SK-N-SH (cell line): Measurements from ENCODE around the gene OAF.

Experiments used
- EP300 ChIP-seq, 2 experiments: IDR thresholded peaks; 2 replicates each; pipeline versions ENCODE4 v1.4.0 to v1.6.1; 2012; ENCODE audit warnings: borderline replicate concordance in 1 of 2, low read depth in 1 of 2, low read length in 1 of 2
- GABPA ChIP-seq: IDR thresholded peaks from 2 replicates; pipeline ENCODE4 v1.4.0; 2012; ENCODE audit warnings: low read depth, mild to moderate bottlenecking
- GATA2 ChIP-seq: sonication (generic); formaldehyde crosslinking; IDR thresholded peaks from 2 replicates; pipeline ENCODE4 v1.5.0; 2020; ENCODE audit warnings: mild to moderate bottlenecking, missing genetic modification reagents
- NFIC ChIP-seq: IDR thresholded peaks from 2 replicates; pipeline ENCODE4 v1.4.0; 2012; ENCODE audit warnings: borderline replicate concordance
- POLR2AphosphoS5 ChIP-seq: IDR thresholded peaks from 2 replicates; pipeline ENCODE4 v1.6.1; 2012; ENCODE audit warnings: low read depth, low read length
- SMC3 ChIP-seq: IDR thresholded peaks from 2 replicates; pipeline ENCODE4 v1.6.1; 2012; ENCODE audit warnings: low read depth, low read length, improper control_type of control experiment
- TEAD4 ChIP-seq: IDR thresholded peaks from 2 replicates; pipeline ENCODE4 v1.4.0; 2012; ENCODE audit warnings: mild to moderate bottlenecking, borderline replicate concordance; ENCODE audit not compliant: insufficient read depth
- TF ChIP-seq, protein P1 (sequence below): fragments of 200-600 bp; sonication (generic); IDR thresholded peaks from 2 replicates; pipeline ENCODE4 v1.6.1; 2017; ENCODE audit warnings: antibody characterized with exemption, mild to moderate bottlenecking, moderate library complexity
- TF ChIP-seq, protein P2 (sequence below): IDR thresholded peaks from 2 replicates; pipeline ENCODE4 v1.6.1; 2012; ENCODE audit warnings: mild to moderate bottlenecking, low read depth, low read length, moderate library complexity
- TF ChIP-seq, protein P3 (sequence below): IDR thresholded peaks from 2 replicates; pipeline ENCODE4 v1.4.0; 2012; ENCODE audit warnings: low read depth, borderline replicate concordance

DNA sequence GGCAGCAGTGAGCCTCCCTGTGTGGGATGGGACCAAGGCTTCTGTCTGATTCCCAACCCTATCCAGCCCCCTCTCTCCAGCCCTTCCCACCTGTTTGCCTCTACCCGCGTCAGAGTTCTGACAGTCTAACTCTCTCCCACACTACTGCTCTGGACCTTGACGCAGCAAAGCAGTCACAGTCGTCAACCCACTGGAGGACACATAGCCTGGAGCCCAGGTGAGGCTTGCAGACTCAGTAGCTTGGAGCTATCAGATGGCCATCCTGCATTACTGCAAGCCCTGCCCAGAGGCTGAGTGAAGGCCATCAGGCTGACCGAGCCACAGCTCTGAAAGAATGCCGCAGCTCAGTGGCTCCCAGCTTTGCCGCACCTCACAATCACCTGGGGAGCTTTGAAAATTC lies 3.7 kb downstream of the OAF start:
- TF ChIP-seq, protein P1, sequence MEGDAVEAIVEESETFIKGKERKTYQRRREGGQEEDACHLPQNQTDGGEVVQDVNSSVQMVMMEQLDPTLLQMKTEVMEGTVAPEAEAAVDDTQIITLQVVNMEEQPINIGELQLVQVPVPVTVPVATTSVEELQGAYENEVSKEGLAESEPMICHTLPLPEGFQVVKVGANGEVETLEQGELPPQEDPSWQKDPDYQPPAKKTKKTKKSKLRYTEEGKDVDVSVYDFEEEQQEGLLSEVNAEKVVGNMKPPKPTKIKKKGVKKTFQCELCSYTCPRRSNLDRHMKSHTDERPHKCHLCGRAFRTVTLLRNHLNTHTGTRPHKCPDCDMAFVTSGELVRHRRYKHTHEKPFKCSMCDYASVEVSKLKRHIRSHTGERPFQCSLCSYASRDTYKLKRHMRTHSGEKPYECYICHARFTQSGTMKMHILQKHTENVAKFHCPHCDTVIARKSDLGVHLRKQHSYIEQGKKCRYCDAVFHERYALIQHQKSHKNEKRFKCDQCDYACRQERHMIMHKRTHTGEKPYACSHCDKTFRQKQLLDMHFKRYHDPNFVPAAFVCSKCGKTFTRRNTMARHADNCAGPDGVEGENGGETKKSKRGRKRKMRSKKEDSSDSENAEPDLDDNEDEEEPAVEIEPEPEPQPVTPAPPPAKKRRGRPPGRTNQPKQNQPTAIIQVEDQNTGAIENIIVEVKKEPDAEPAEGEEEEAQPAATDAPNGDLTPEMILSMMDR: no peak
- TF ChIP-seq GATA2 (CRISPR knock-in tag) (no peak), EP300 (IDR thresholded peaks at IDR 0.05; ENCODE audit: borderline replicate concordance in 1 of 2, low read depth in 1 of 2, low read length in 1 of 2) (no peak), TEAD4 (no peak), GABPA (no peak), POLR2AphosphoS5 (no peak), NFIC (no peak), SMC3 (no peak)
- TF ChIP-seq, protein P2, sequence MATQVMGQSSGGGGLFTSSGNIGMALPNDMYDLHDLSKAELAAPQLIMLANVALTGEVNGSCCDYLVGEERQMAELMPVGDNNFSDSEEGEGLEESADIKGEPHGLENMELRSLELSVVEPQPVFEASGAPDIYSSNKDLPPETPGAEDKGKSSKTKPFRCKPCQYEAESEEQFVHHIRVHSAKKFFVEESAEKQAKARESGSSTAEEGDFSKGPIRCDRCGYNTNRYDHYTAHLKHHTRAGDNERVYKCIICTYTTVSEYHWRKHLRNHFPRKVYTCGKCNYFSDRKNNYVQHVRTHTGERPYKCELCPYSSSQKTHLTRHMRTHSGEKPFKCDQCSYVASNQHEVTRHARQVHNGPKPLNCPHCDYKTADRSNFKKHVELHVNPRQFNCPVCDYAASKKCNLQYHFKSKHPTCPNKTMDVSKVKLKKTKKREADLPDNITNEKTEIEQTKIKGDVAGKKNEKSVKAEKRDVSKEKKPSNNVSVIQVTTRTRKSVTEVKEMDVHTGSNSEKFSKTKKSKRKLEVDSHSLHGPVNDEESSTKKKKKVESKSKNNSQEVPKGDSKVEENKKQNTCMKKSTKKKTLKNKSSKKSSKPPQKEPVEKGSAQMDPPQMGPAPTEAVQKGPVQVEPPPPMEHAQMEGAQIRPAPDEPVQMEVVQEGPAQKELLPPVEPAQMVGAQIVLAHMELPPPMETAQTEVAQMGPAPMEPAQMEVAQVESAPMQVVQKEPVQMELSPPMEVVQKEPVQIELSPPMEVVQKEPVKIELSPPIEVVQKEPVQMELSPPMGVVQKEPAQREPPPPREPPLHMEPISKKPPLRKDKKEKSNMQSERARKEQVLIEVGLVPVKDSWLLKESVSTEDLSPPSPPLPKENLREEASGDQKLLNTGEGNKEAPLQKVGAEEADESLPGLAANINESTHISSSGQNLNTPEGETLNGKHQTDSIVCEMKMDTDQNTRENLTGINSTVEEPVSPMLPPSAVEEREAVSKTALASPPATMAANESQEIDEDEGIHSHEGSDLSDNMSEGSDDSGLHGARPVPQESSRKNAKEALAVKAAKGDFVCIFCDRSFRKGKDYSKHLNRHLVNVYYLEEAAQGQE: no peak
- TF ChIP-seq, protein P3, sequence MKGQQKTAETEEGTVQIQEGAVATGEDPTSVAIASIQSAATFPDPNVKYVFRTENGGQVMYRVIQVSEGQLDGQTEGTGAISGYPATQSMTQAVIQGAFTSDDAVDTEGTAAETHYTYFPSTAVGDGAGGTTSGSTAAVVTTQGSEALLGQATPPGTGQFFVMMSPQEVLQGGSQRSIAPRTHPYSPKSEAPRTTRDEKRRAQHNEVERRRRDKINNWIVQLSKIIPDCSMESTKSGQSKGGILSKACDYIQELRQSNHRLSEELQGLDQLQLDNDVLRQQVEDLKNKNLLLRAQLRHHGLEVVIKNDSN: no peak
